GM18526 (cell line): ENCODE results near the gene PSME3IP1.

Experiments used
- POLR2A ChIP-seq: IDR thresholded peaks from 3 replicates; pipeline ENCODE4 v1.6.1; 2011; ENCODE audit not compliant: insufficient read length; ENCODE audit errors: extremely low read depth

Gene PSME3IP1

GRCh38 chr16:57127037-57127763 lies 58.6 kb downstream of the PSME3IP1 start:
- no peak for TF ChIP-seq POLR2A

- no peak for TF ChIP-seq POLR2A
Measured at GRCh38 chr16:57126411-57126810, 59.4 kb downstream of the PSME3IP1 start.

- no peak for TF ChIP-seq POLR2A
Measured at GRCh38 chr16:57125969-57126368, 59.9 kb downstream of the PSME3IP1 start.

- no peak for TF ChIP-seq POLR2A
Measured at GRCh38 chr16:57125376-57125775, 60.5 kb downstream of the PSME3IP1 start.

GRCh38 chr16:57123974-57124674 lies 61.7 kb downstream of the PSME3IP1 start:
- no peak for TF ChIP-seq POLR2A

- no peak for TF ChIP-seq POLR2A
Measured at GRCh38 chr16:57123216-57123973, 62.4 kb downstream of the PSME3IP1 start.

GRCh38 chr16:57118461-57119084 lies 67.3 kb downstream of the PSME3IP1 start:
- TF ChIP-seq POLR2A: no peak

- TF ChIP-seq POLR2A: no peak
Measured at GRCh38 chr16:57115514-57116182, 70.2 kb downstream of the PSME3IP1 start.

GRCh38 chr16:57115168-57115513 lies 70.7 kb downstream of the PSME3IP1 start:
- TF ChIP-seq POLR2A: no peak

GRCh38 chr16:57113664-57114063 lies 72.2 kb downstream of the PSME3IP1 start:
- no peak for TF ChIP-seq POLR2A

GRCh38 chr16:57113042-57113453 lies 72.8 kb downstream of the PSME3IP1 start:
- no peak for TF ChIP-seq POLR2A

- TF ChIP-seq POLR2A: no peak
Measured at GRCh38 chr16:57112403-57113041, 73.3 kb downstream of the PSME3IP1 start.

- no peak for TF ChIP-seq POLR2A
Measured at GRCh38 chr16:57111420-57111819, 74.4 kb downstream of the PSME3IP1 start.

- no peak for TF ChIP-seq POLR2A
Measured at GRCh38 chr16:57110937-57111336, 74.9 kb downstream of the PSME3IP1 start.

- no peak for TF ChIP-seq POLR2A
Measured at GRCh38 chr16:57108432-57108831, 77.4 kb downstream of the PSME3IP1 start.

GRCh38 chr16:57107321-57107922 lies 78.4 kb downstream of the PSME3IP1 start:
- TF ChIP-seq POLR2A: no peak
